ENCODE results near the gene VAPA.

The VAPA gene

DNA sequence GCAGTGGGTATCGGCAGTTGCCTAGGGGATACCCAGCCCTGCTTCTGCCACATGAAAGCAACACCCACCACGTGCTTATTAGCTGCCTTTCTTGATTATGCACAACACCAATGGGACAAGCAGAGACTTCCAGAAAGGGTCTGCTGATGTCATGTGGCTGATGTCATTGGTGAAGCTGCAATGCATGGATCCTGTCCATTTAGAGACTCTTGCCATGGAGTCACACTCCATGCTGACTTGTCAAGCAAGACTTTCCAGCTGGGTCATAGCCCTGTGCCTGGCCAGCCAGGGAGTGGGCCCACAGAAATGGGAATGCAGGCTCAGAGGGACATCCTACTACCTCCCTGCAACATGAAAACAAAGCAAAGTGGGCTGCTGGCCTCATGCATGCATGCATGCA, 81.8 kb downstream of the VAPA start:
- no peak overlapping the region for H4K8ac ChIP-seq (ENCODE audit: low read depth, low read length)
- no peak overlapping the region for H4K91ac ChIP-seq (ENCODE audit: low read depth, low read length)
- no peak for DNase-seq
- H3K27ac ChIP-seq (ENCODE audit: low read depth, low read length) = no peak overlapping the region
- no peak overlapping the region for H3K4ac ChIP-seq (ENCODE audit: low read depth, low read length)
- no peak overlapping the region for H2BK120ac ChIP-seq (ENCODE audit: insufficient read depth, low read length, poor library complexity)
- no peaks in the 10 kb centered on the region for H3K36me3 ChIP-seq (ENCODE audit: control insufficient read depth in 1 of 2, insufficient read depth in 2 of 2, low read length in 2 of 2)
- H3K79me1 ChIP-seq (ENCODE audit: low read length) = no peaks in the 10 kb centered on the region
- WGBS (ENCODE audit: extremely low coverage, insufficient coverage, insufficient read length) = no CpG with 5 or more reads among the region's 2 CpGs
- no peak overlapping the region for H3K9ac ChIP-seq (ENCODE audit: low read length)
- H3K27me3 ChIP-seq (ENCODE audit: insufficient read depth, low read length) = no peaks in the 10 kb centered on the region
- H2AFZ ChIP-seq (ENCODE audit: insufficient read depth, low read length, poor library complexity) = no peak overlapping the region
- H3K18ac ChIP-seq (ENCODE audit: low read length) = no peak overlapping the region
- H3K79me2 ChIP-seq (ENCODE audit: control insufficient read depth, insufficient read depth, low read length, poor library complexity) = no peaks in the 10 kb centered on the region
- no peak overlapping the region for H2AK5ac ChIP-seq (ENCODE audit: low read length)
- no peak overlapping the region for H2BK12ac ChIP-seq (ENCODE audit: low read length)
- no peak overlapping the region for H3K14ac ChIP-seq (ENCODE audit: low read length)
- peaks cover 8% of the 10 kb centered on the region for H3K9me3 ChIP-seq (ENCODE audit: insufficient read depth, low read depth, low read length)
- no peak overlapping the region for H2BK5ac ChIP-seq (ENCODE audit: low read depth, low read length, poor library complexity)
- no peak overlapping the region for H4K12ac ChIP-seq (ENCODE audit: low read depth, low read length)
- no peak overlapping the region for H3K4me2 ChIP-seq (ENCODE audit: low read length)
- peaks cover 0 to 5% of the 10 kb centered on the region in 2 experiments for H3K4me1 ChIP-seq (ENCODE audit: control insufficient read depth in 1 of 2, insufficient read depth in 2 of 2, low read length in 2 of 2)
- no peak overlapping the region for H3K23ac ChIP-seq (ENCODE audit: low read length)
- H3K4me3 ChIP-seq (ENCODE audit: low read depth, low read length) = no peak overlapping the region

DNA sequence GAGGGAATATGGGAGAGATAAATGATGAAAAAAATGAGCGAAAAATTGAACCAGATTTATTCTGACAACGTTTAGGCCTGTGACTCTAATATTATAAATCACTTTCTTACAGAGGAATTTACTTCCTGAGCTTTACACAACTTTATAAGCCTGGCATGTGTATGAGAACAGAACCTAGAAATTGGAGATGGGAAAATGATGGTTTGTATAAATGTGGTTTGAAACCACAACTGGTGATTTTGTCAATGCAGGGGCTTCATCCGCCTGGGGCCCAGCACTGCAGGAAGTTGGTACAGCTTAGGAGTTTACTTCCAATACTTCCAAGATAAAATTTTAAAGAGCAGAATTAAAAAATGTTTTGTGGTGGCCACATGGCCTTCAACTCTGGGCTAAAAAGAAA, 82.3 kb downstream of the VAPA start:
- Histone ChIP-seq H2BK5ac (ENCODE audit: low read depth, low read length, poor library complexity) (no peak overlapping the region), H3K79me1 (ENCODE audit: low read length) (no peaks in the 10 kb centered on the region), H2AK5ac (ENCODE audit: low read length) (no peak overlapping the region), H4K91ac (ENCODE audit: low read depth, low read length) (no peak overlapping the region), H3K9me3 (ENCODE audit: insufficient read depth, low read depth, low read length) (peaks cover 8% of the 10 kb centered on the region), H3K79me2 (ENCODE audit: control insufficient read depth, insufficient read depth, low read length, poor library complexity) (no peaks in the 10 kb centered on the region), H3K4ac (ENCODE audit: low read depth, low read length) (no peak overlapping the region), H3K9ac (ENCODE audit: low read length) (no peak overlapping the region), H4K8ac (ENCODE audit: low read depth, low read length) (no peak overlapping the region), H2AFZ (ENCODE audit: insufficient read depth, low read length, poor library complexity) (no peak overlapping the region), H3K4me2 (ENCODE audit: low read length) (no peak overlapping the region), H2BK120ac (ENCODE audit: insufficient read depth, low read length, poor library complexity) (no peak overlapping the region), H4K12ac (ENCODE audit: low read depth, low read length) (no peak overlapping the region), H3K4me3 (ENCODE audit: low read depth, low read length) (no peak overlapping the region), H3K18ac (ENCODE audit: low read length) (no peak overlapping the region), H3K23ac (ENCODE audit: low read length) (no peak overlapping the region), H3K14ac (ENCODE audit: low read length) (no peak overlapping the region), H2BK12ac (ENCODE audit: low read length) (no peak overlapping the region), H3K36me3 (ENCODE audit: control insufficient read depth in 1 of 2, insufficient read depth in 2 of 2, low read length in 2 of 2) (no peaks in the 10 kb centered on the region), H3K27ac (ENCODE audit: low read depth, low read length) (no peak overlapping the region), H3K27me3 (ENCODE audit: insufficient read depth, low read length) (no peaks in the 10 kb centered on the region), H3K4me1 (ENCODE audit: control insufficient read depth in 1 of 2, insufficient read depth in 2 of 2, low read length in 2 of 2) (peaks cover 0 to 5% of the 10 kb centered on the region in 2 experiments)
- WGBS (ENCODE audit: extremely low coverage, insufficient coverage, insufficient read length) = 100% methylated on average over 1 of the region's 3 CpGs
- no peak for DNase-seq

DNA sequence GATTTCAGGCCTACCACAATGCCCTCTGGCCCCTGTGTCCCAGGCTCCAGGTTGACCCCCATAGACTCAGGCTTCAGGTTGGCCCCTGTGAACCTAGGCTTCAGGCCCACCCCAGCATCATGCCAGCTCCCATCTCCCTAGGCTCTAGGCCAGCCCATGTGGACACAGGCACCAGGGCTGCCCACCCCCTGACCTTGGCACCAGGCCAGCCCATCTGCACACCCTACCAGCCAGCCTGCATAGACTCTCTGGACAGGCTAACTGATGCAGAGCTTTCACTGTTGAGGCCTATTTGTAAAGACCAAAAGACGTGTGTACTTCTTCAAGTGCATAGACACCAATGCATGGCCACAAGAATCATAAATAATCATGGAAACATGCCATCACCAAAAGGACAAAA, 83.9 kb downstream of the VAPA start:
- Histone ChIP-seq H2AFZ (ENCODE audit: insufficient read depth, low read length, poor library complexity) (no peak overlapping the region), H3K9ac (ENCODE audit: low read length) (no peak overlapping the region), H4K91ac (ENCODE audit: low read depth, low read length) (no peak overlapping the region), H2BK5ac (ENCODE audit: low read depth, low read length, poor library complexity) (no peak overlapping the region), H3K4me1 (ENCODE audit: control insufficient read depth in 1 of 2, insufficient read depth in 2 of 2, low read length in 2 of 2) (peaks cover 0 to 5% of the 10 kb centered on the region in 2 experiments), H3K4me3 (ENCODE audit: low read depth, low read length) (no peak overlapping the region), H3K9me3 (ENCODE audit: insufficient read depth, low read depth, low read length) (peaks cover 8% of the 10 kb centered on the region), H3K14ac (ENCODE audit: low read length) (no peak overlapping the region), H2BK12ac (ENCODE audit: low read length) (no peak overlapping the region), H3K27ac (ENCODE audit: low read depth, low read length) (no peak overlapping the region), H3K23ac (ENCODE audit: low read length) (no peak overlapping the region), H2BK120ac (ENCODE audit: insufficient read depth, low read length, poor library complexity) (no peak overlapping the region), H3K4ac (ENCODE audit: low read depth, low read length) (no peak overlapping the region), H2AK5ac (ENCODE audit: low read length) (no peak overlapping the region), H3K18ac (ENCODE audit: low read length) (no peak overlapping the region), H4K12ac (ENCODE audit: low read depth, low read length) (no peak overlapping the region), H3K36me3 (ENCODE audit: control insufficient read depth in 1 of 2, insufficient read depth in 2 of 2, low read length in 2 of 2) (no peaks in the 10 kb centered on the region), H4K8ac (ENCODE audit: low read depth, low read length) (no peak overlapping the region), H3K79me2 (ENCODE audit: control insufficient read depth, insufficient read depth, low read length, poor library complexity) (no peaks in the 10 kb centered on the region), H3K4me2 (ENCODE audit: low read length) (no peak overlapping the region), H3K27me3 (ENCODE audit: insufficient read depth, low read length) (no peaks in the 10 kb centered on the region), H3K79me1 (ENCODE audit: low read length) (no peaks in the 10 kb centered on the region)
- DNase-seq = no peak
- no CpG with 5 or more reads among the region's 1 CpG for WGBS (ENCODE audit: extremely low coverage, insufficient coverage, insufficient read length)

DNA sequence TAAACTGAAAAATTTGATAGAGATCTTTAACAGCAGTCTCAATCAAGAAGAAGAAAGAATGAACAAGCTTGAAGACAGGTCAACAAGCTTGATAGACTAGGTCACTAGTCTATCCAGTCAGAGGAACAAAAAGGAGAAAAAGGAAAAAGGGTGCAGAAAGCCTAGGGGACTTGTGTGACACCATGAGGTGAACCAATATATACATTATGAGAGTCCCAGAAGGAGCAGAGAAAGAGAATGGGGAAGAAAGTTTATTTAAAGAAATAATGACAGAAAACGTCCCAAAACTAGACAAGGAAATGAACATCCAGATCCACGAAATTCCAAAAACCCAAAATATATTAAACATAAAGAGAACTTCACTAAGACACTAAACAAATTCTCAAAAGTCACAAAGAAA, 84.5 kb downstream of the VAPA start:
- H3K14ac ChIP-seq (ENCODE audit: low read length) = no peak overlapping the region
- H3K27ac ChIP-seq (ENCODE audit: low read depth, low read length) = no peak overlapping the region
- H3K36me3 ChIP-seq (ENCODE audit: control insufficient read depth in 1 of 2, insufficient read depth in 2 of 2, low read length in 2 of 2) = no peaks in the 10 kb centered on the region
- no peak overlapping the region for H2BK12ac ChIP-seq (ENCODE audit: low read length)
- H3K4me2 ChIP-seq (ENCODE audit: low read length) = no peak overlapping the region
- no peak overlapping the region for H3K9ac ChIP-seq (ENCODE audit: low read length)
- H3K9me3 ChIP-seq (ENCODE audit: insufficient read depth, low read depth, low read length) = peaks cover 8% of the 10 kb centered on the region
- no peak overlapping the region for H3K4me3 ChIP-seq (ENCODE audit: low read depth, low read length)
- H3K4ac ChIP-seq (ENCODE audit: low read depth, low read length) = no peak overlapping the region
- H2AFZ ChIP-seq (ENCODE audit: insufficient read depth, low read length, poor library complexity) = no peak overlapping the region
- H2BK120ac ChIP-seq (ENCODE audit: insufficient read depth, low read length, poor library complexity) = no peak overlapping the region
- no peak overlapping the region for H2AK5ac ChIP-seq (ENCODE audit: low read length)
- no peak overlapping the region for H2BK5ac ChIP-seq (ENCODE audit: low read depth, low read length, poor library complexity)
- H3K23ac ChIP-seq (ENCODE audit: low read length) = no peak overlapping the region
- no peaks in the 10 kb centered on the region for H3K79me2 ChIP-seq (ENCODE audit: control insufficient read depth, insufficient read depth, low read length, poor library complexity)
- WGBS (ENCODE audit: extremely low coverage, insufficient coverage, insufficient read length) = no CpG with 5 or more reads among the region's 2 CpGs
- no peak overlapping the region for H3K18ac ChIP-seq (ENCODE audit: low read length)
- H3K79me1 ChIP-seq (ENCODE audit: low read length) = no peaks in the 10 kb centered on the region
- H4K8ac ChIP-seq (ENCODE audit: low read depth, low read length) = no peak overlapping the region
- no peak overlapping the region for H4K12ac ChIP-seq (ENCODE audit: low read depth, low read length)
- no peaks in the 10 kb centered on the region for H3K27me3 ChIP-seq (ENCODE audit: insufficient read depth, low read length)
- peaks cover 0 to 5% of the 10 kb centered on the region in 2 experiments for H3K4me1 ChIP-seq (ENCODE audit: control insufficient read depth in 1 of 2, insufficient read depth in 2 of 2, low read length in 2 of 2)
- H4K91ac ChIP-seq (ENCODE audit: low read depth, low read length) = no peak overlapping the region
- DNase-seq = no peak
